HepG2 (cell line): ENCODE measurements around the gene SPOP. TPM values are rescaled to one million over a fixed set of nuclear protein-coding genes. Genes with fewer than 3 reads are reported as not detected.

ENCODE experiments used
- AGO1 ChIP-seq: fragments of 200-400 bp; formaldehyde crosslinking; IDR thresholded peaks from 2 replicates; pipeline ENCODE4 v1.6.1; 2017; ENCODE audit warnings: mild to moderate bottlenecking, low read depth, low read length, moderate library complexity; ENCODE audit not compliant: poor library complexity, severe bottlenecking
- ARNT ChIP-seq: fragments of 450-650 bp; IDR thresholded peaks from 2 replicates; pipeline ENCODE4 v1.6.1; 2017
- CREM ChIP-seq, 2 experiments: sonication (generic) in 1 of 2; formaldehyde crosslinking in 1 of 2; IDR thresholded peaks; 2 replicates each; pipeline versions ENCODE4 v1.4.0 to v1.6.1; 2016 to 2020; ENCODE audit warnings: antibody characterized with exemption in 1 of 2, mild to moderate bottlenecking in 1 of 2, missing genetic modification reagents in 1 of 2
- DDIT3 ChIP-seq: sonication (generic); formaldehyde crosslinking; IDR thresholded peaks from 2 replicates; pipeline ENCODE4 v1.4.0; 2020; ENCODE audit warnings: mild to moderate bottlenecking, missing genetic modification reagents
- GMEB1 ChIP-seq: sonication (generic); formaldehyde crosslinking; IDR thresholded peaks from 2 replicates; pipeline ENCODE4 v1.5.1; 2020; ENCODE audit warnings: missing genetic modification reagents, mild to moderate bottlenecking, borderline replicate concordance
- GPBP1L1 ChIP-seq: sonication (generic); formaldehyde crosslinking; IDR thresholded peaks from 2 replicates; pipeline ENCODE4 v1.5.0; 2020; ENCODE audit warnings: mild to moderate bottlenecking, missing genetic modification reagents
- GTF3A ChIP-seq: sonication (generic); formaldehyde crosslinking; conservative IDR thresholded peaks from 2 replicates; pipeline ENCODE4 v1.4.0; 2020; ENCODE audit warnings: mild to moderate bottlenecking, missing genetic modification reagents
- HNRNPL ChIP-seq: fragments of 200-400 bp; formaldehyde crosslinking; IDR thresholded peaks from 2 replicates; pipeline ENCODE4 v1.6.1; 2017; ENCODE audit warnings: mild to moderate bottlenecking, low read depth, low read length
- RBAK ChIP-seq: sonication (generic); formaldehyde crosslinking; IDR thresholded peaks from 2 replicates; pipeline ENCODE4 v1.5.1; 2020; ENCODE audit warnings: mild to moderate bottlenecking, missing genetic modification reagents
- SCMH1 ChIP-seq: sonication (generic); formaldehyde crosslinking; IDR thresholded peaks from 2 replicates; pipeline ENCODE4 v1.9.0; 2021; ENCODE audit warnings: missing genetic modification reagents, mild to moderate bottlenecking, borderline replicate concordance
- SIX4 ChIP-seq: sonication (generic); formaldehyde crosslinking; IDR thresholded peaks from 2 replicates; pipeline ENCODE4 v1.4.0; 2020; ENCODE audit warnings: missing genetic modification reagents
- SRSF4 ChIP-seq: fragments of 200-400 bp; formaldehyde crosslinking; IDR thresholded peaks from one replicate; pipeline ENCODE4 v1.6.1; 2018; ENCODE audit warnings: mild to moderate bottlenecking, low read depth, low read length, moderate library complexity; ENCODE audit not compliant: poor library complexity, severe bottlenecking
- TBX3 ChIP-seq: fragments of 450-650 bp; IDR thresholded peaks from 2 replicates; pipeline ENCODE4 v1.6.1; 2017; ENCODE audit warnings: antibody characterized with exemption, mild to moderate bottlenecking, inconsistent platforms, borderline replicate concordance
- THRA ChIP-seq: sonication (generic); formaldehyde crosslinking; IDR thresholded peaks from 2 replicates; pipeline ENCODE4 v1.4.0; 2020; ENCODE audit warnings: missing genetic modification reagents, borderline replicate concordance
- ZNF569 ChIP-seq: sonication (generic); formaldehyde crosslinking; IDR thresholded peaks from 2 replicates; pipeline ENCODE4 v1.5.0; 2020; ENCODE audit warnings: mild to moderate bottlenecking, missing genetic modification reagents, moderate library complexity, borderline replicate concordance
- polyA plus RNA-seq, 8 experiments: library from polyadenylated mRNA; depleted of rRNA in 3 of 8; stranded (reverse) in 7 of 8; unstranded in 1 of 8; fragments of >200 nt; fragmentation: Illumina TruSeq in 4 of 8; extraction: Trizol in 4 of 8; gene quantifications; 2 replicates each; pipeline versions ENCODE4 v1.2.1 to v1.2.3, GENCODE V29; 2011 to 2016; ENCODE audit warnings: low read depth in 4 of 8, missing spikeins in 1 of 8, mixed read lengths in 1 of 8; ENCODE audit not compliant: insufficient read depth in 1 of 8
- total RNA-seq, 5 experiments: library from RNA; depleted of rRNA; stranded (reverse); fragments of >200 nt; fragmentation: Illumina TruSeq; extraction: Trizol; gene quantifications; 2 replicates each; pipeline ENCODE4 v1.2.3, GENCODE V29; 2016; ENCODE audit warnings: low read depth in 1 of 5
- TF ChIP-seq, protein P1 (sequence below): sonication (generic); formaldehyde crosslinking; IDR thresholded peaks from 2 replicates; pipeline ENCODE4 v1.8.1; 2023; ENCODE audit warnings: mild to moderate bottlenecking, missing genetic modification reagents
- TF ChIP-seq, protein P2 (sequence below): sonication (generic); formaldehyde crosslinking; IDR thresholded peaks from 2 replicates; pipeline ENCODE4 v1.4.0; 2020; ENCODE audit warnings: missing genetic modification reagents
- TF ChIP-seq, protein P3 (sequence below): IDR thresholded peaks from 2 replicates; pipeline ENCODE4 v1.6.1; 2016

The SPOP gene
- total and polyA plus RNA-seq, 2 of the 13 experiments (the other 11 are each of a cell fraction or from before 2014, with no cell fraction given): 52.8 to 60.8 TPM

GRCh38 chr17:49694847-49695697 lies 17.2 kb upstream of the SPOP start (continued):
- TF ChIP-seq, protein P1, sequence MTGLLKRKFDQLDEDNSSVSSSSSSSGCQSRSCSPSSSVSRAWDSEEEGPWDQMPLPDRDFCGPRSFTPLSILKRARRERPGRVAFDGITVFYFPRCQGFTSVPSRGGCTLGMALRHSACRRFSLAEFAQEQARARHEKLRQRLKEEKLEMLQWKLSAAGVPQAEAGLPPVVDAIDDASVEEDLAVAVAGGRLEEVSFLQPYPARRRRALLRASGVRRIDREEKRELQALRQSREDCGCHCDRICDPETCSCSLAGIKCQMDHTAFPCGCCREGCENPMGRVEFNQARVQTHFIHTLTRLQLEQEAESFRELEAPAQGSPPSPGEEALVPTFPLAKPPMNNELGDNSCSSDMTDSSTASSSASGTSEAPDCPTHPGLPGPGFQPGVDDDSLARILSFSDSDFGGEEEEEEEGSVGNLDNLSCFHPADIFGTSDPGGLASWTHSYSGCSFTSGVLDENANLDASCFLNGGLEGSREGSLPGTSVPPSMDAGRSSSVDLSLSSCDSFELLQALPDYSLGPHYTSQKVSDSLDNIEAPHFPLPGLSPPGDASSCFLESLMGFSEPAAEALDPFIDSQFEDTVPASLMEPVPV (CRISPR knock-in tag): no peak
- TF ChIP-seq, protein P2, sequence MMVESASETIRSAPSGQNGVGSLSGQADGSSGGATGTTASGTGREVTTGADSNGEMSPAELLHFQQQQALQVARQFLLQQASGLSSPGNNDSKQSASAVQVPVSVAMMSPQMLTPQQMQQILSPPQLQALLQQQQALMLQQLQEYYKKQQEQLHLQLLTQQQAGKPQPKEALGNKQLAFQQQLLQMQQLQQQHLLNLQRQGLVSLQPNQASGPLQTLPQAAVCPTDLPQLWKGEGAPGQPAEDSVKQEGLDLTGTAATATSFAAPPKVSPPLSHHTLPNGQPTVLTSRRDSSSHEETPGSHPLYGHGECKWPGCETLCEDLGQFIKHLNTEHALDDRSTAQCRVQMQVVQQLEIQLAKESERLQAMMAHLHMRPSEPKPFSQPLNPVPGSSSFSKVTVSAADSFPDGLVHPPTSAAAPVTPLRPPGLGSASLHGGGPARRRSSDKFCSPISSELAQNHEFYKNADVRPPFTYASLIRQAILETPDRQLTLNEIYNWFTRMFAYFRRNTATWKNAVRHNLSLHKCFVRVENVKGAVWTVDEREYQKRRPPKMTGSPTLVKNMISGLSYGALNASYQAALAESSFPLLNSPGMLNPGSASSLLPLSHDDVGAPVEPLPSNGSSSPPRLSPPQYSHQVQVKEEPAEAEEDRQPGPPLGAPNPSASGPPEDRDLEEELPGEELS (CRISPR knock-in tag): peak; percentile 52
- no peak for TF ChIP-seq ZNF569 (CRISPR knock-in tag)
- 0 out of 2 replicates have a peak, but pooled peaks have one; percentile 42 for TF ChIP-seq GTF3A (CRISPR knock-in tag)
- TF ChIP-seq HNRNPL: no peak
- no peak for TF ChIP-seq SCMH1 (CRISPR knock-in tag)
- TF ChIP-seq SRSF4: no peak
- TF ChIP-seq, protein P3, sequence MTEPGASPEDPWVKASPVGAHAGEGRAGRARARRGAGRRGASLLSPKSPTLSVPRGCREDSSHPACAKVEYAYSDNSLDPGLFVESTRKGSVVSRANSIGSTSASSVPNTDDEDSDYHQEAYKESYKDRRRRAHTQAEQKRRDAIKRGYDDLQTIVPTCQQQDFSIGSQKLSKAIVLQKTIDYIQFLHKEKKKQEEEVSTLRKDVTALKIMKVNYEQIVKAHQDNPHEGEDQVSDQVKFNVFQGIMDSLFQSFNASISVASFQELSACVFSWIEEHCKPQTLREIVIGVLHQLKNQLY (CRISPR knock-in tag): no peak
- no peak for TF ChIP-seq GPBP1L1 (CRISPR knock-in tag)
- TF ChIP-seq THRA (CRISPR knock-in tag): 0 out of 2 replicates have a peak, but pooled peaks have one; percentile 18
- no peak for TF ChIP-seq AGO1
- no peak for TF ChIP-seq SIX4 (CRISPR knock-in tag)
- TF ChIP-seq ARNT: no peak
- TF ChIP-seq GMEB1 (CRISPR knock-in tag): no peak
- TF ChIP-seq CREM (IDR thresholded peaks at IDR 0.05): no peak
- TF ChIP-seq CREM (CRISPR knock-in tag; IDR thresholded peaks at IDR 0.05): no peak
- TF ChIP-seq DDIT3 (CRISPR knock-in tag): no peak
- TF ChIP-seq RBAK: no peak
- TF ChIP-seq TBX3: no peak
